Testis (tissue), 5 donors: Measurements from ENCODE around the gene PPP1R17. TPM values are rescaled to one million over a fixed set of nuclear protein-coding genes. Genes with fewer than 3 reads are reported as not detected.

Experiments used
- DNase-seq: peaks from one replicate; pipeline ENCODE4 v3.0.0-alpha.2; 2019
- H3K27ac ChIP-seq, 2 donors: fragments of 200-600 bp; sonication (generic); one replicate each; pipeline ENCODE4 v1.5.1; 2019
- H3K27me3 ChIP-seq: fragments of 200-600 bp; sonication (generic); one replicate; pipeline ENCODE4 v1.5.1; 2019
- H3K36me3 ChIP-seq: fragments of 200-600 bp; sonication (generic); one replicate; pipeline ENCODE4 v1.5.1; 2017; ENCODE audit warnings: low read depth; ENCODE audit errors: missing control alignments
- H3K4me1 ChIP-seq: fragments of 200-600 bp; sonication (generic); one replicate; pipeline ENCODE4 v1.5.1; 2019
- H3K4me3 ChIP-seq, 2 donors: fragments of 200-600 bp; sonication (generic); one replicate each; pipeline ENCODE4 v1.5.1; 2017 to 2019
- H3K9me3 ChIP-seq: fragments of 200-600 bp; sonication (generic); one replicate; pipeline ENCODE4 v1.5.1; 2017
- POLR2A ChIP-seq: fragments of 450-650 bp; IDR thresholded peaks from one replicate; pipeline ENCODE4 v1.6.1; 2017; ENCODE audit warnings: antibody characterized with exemption, mild to moderate bottlenecking, moderate library complexity
- WGBS, 2 donors: methylation state at CpG; one replicate each; pipeline ENCODE4 v1.1.5; 2018; 5-methylcytosine and 5-hydroxymethylcytosine counted together
- intact Hi-C: fragments of 100-400 bp; cut with DNase I; formaldehyde crosslinking; loops from one replicate; pipeline ENCODE4 v1.15.1; 2023; ENCODE audit warnings: low total_unique reads
- long read RNA-seq, 2 donors: transcript quantifications; one replicate each; lab custom pipeline, GENCODE V29; 2026
- polyA plus RNA-seq: library from polyadenylated mRNA; stranded (reverse); fragments of 350-450 nt; fragmentation: Illumina TruSeq; extraction: RNeasy Lipid Tissue Mini Kit (QIAGEN cat#74804); gene quantifications from one replicate; pipeline ENCODE4 v1.2.3, GENCODE V29; 2014; ENCODE audit warnings: low read depth, low replicate concordance; ENCODE audit not compliant: insufficient read depth
- total RNA-seq, 2 donors: library from RNA; depleted of rRNA; stranded (reverse); fragments of >200 nt; gene quantifications; one replicate each; pipeline ENCODE4 v1.2.3, GENCODE V29; 2016
- TF ChIP-seq, protein P1 (sequence below), 3 experiments: fragments of 450-650 bp in 2 of 3; fragments of 200-600 bp in 1 of 3; sonication (generic) in 1 of 3; IDR thresholded peaks; one replicate each; pipeline ENCODE4 v1.5.1; 2016 to 2019; ENCODE audit warnings: antibody characterized with exemption in 3 of 3, mild to moderate bottlenecking in 2 of 3, moderate library complexity in 1 of 3

The PPP1R17 gene
- total RNA-seq (1 to 10 TPM; 1.7 to 2.4 TPM), polyA plus RNA-seq (4.1 TPM)
- long read RNA-seq, donor 1 = 0 reads
- long read RNA-seq, donor 2 = 0 reads

DNA sequence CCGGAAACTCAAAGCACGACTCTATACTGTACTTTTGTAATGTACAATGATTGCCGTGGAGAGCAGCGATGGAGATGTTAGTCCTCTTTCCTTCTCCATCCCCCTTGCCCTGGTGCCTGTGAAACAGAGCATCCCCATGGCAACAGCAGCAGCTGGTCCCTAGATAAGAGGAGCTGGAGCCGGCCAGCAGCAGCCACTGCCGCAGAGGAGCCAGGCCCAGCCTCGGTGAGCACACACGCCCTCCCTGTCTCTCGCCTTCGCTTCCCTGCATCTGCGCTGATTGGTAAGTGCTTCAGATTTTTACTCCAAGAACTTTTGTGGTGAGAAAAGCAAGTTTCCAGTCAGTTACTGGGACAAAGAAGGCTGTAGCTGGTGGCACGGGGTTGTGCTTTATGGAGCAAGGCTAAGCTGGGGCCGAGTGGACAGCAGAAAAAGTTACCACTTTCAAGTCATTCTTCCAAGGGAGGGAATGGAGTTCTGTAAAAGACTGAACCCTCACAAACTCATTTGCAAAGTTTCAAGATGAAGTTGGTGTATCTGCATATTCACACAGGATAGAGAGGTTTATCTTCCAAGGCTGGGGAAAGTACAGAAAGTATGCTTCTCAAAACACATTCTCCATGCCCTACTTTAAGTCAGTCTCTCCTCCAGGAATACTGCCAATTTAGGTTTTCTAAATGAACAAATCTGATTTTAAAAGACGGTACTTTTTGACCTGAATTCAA lies at the start of gene PPP1R17:
PPP1R17 (plus strand) TSS at position 192 of the 725 bp plus-strand sequence. CDS start 5,227 bp downstream, outside the sequence.
- WGBS, 2 donors = 45 to 49% methylated on average over 14 of the region's 14 CpGs
- intact Hi-C loops = no loop called here
- H3K9me3 ChIP-seq = no peaks in the 10 kb centered on the region
- no peak for TF ChIP-seq POLR2A
- TF ChIP-seq, protein P1, sequence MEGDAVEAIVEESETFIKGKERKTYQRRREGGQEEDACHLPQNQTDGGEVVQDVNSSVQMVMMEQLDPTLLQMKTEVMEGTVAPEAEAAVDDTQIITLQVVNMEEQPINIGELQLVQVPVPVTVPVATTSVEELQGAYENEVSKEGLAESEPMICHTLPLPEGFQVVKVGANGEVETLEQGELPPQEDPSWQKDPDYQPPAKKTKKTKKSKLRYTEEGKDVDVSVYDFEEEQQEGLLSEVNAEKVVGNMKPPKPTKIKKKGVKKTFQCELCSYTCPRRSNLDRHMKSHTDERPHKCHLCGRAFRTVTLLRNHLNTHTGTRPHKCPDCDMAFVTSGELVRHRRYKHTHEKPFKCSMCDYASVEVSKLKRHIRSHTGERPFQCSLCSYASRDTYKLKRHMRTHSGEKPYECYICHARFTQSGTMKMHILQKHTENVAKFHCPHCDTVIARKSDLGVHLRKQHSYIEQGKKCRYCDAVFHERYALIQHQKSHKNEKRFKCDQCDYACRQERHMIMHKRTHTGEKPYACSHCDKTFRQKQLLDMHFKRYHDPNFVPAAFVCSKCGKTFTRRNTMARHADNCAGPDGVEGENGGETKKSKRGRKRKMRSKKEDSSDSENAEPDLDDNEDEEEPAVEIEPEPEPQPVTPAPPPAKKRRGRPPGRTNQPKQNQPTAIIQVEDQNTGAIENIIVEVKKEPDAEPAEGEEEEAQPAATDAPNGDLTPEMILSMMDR (IDR thresholded peaks at IDR 0.05) = no peak
- H3K36me3 ChIP-seq = no peaks in the 10 kb centered on the region
- DNase-seq = peak; percentile 65
- H3K27ac ChIP-seq = no peak within 1 kb of the TSS
- no peaks in the 10 kb centered on the region for H3K4me1 ChIP-seq
- no peak within 1 kb of the TSS for H3K4me3 ChIP-seq
- no peaks in the 10 kb centered on the region for H3K27me3 ChIP-seq

DNA sequence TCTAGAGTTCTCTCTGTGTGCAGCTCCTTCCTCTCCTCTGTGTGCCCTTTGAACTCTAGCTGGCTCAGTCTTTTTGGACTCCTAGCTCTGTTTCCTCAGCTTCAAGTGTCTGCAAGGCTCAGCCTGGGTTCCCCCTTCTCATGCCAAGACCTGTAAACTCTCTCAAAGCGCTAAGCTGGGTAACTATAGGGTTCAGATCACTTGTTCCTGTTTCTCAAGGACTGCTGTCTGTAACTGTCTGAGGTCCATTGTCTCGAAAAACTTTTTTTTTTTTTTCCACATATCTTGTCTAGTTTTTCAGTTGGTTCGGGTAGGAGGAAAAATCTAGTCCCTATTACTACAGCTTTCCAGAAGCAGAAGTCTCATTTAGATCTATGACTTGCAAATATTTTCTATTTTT lies 46.6 kb upstream of the PPP1R17 start:
- no peaks in the 10 kb centered on the region for H3K9me3 ChIP-seq
- no peaks in the 10 kb centered on the region for H3K36me3 ChIP-seq
- H3K27ac ChIP-seq = no peak overlapping the region
- intact Hi-C loops = no loop called here
- no peaks in the 10 kb centered on the region for H3K27me3 ChIP-seq
- TF ChIP-seq POLR2A = no peak
- TF ChIP-seq, protein P1 (IDR thresholded peaks at IDR 0.05) = no peak
- DNase-seq = no peak
- H3K4me3 ChIP-seq = no peak overlapping the region
- H3K4me1 ChIP-seq = no peaks in the 10 kb centered on the region
- 65 to 71% methylated on average over 3 of the region's 3 CpGs for WGBS, 2 donors

DNA sequence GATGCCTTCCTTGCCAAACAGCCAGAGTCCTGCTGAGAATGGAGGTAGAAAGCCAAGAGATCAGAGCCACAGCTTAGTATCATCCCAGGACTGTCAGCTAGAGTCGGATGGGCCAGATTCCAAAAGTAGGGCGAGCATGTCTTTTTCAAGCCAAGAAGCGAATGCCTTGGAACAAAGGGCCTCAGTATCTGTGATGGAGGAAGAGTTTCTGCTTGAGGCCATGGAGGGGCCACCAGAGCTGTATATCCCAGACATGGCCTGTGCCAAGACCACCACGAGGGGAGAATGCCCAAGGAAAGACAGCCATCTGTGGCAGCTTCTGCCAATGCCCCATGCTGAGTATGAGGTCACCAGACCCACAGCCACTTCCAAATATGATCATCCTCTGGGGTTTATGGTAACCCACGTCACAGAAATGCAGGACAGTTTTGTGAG lies 44.3 kb upstream of the PPP1R17 start:
- DNase-seq = peak; percentile 21
- H3K4me3 ChIP-seq = no peak overlapping the region
- no peaks in the 10 kb centered on the region for H3K4me1 ChIP-seq
- intact Hi-C loops = no loop called here
- no peaks in the 10 kb centered on the region for H3K27me3 ChIP-seq
- H3K36me3 ChIP-seq = no peaks in the 10 kb centered on the region
- H3K9me3 ChIP-seq = no peaks in the 10 kb centered on the region
- H3K27ac ChIP-seq = no peak overlapping the region
- TF ChIP-seq, protein P1 (IDR thresholded peaks at IDR 0.05) = no peak
- TF ChIP-seq POLR2A = no peak
- 53 to 60% methylated on average over 4 to 5 of the region's 5 CpGs for WGBS, 2 donors

DNA sequence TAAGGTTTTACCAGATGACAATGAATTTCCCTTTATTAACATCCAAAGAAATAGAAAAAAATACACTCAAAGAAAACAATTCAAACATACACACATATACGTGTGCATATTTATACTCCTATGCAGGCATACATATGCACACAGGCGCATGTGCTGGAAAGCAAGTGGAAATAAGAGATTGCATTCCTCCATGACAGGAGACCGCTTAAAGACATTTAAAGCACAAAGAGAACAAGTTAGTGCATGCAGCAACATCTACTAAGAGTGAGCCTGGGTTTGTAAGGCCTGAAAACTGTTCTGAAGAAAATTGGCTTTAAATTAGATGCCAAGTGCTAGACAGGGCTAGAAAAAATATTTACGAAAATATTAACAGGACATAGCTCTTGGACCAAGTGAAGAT lies 40.1 kb upstream of the PPP1R17 start:
- Histone ChIP-seq H3K4me1 (no peaks in the 10 kb centered on the region), H3K4me3 (no peak overlapping the region), H3K36me3 (no peaks in the 10 kb centered on the region), H3K9me3 (no peaks in the 10 kb centered on the region), H3K27ac (no peak overlapping the region), H3K27me3 (no peaks in the 10 kb centered on the region)
- intact Hi-C loops = no loop called here
- TF ChIP-seq POLR2A = no peak
- TF ChIP-seq, protein P1 (IDR thresholded peaks at IDR 0.05) = no peak
- DNase-seq = no peak
- WGBS, 2 donors = 89 to 94% methylated on average over 4 of the region's 4 CpGs

DNA sequence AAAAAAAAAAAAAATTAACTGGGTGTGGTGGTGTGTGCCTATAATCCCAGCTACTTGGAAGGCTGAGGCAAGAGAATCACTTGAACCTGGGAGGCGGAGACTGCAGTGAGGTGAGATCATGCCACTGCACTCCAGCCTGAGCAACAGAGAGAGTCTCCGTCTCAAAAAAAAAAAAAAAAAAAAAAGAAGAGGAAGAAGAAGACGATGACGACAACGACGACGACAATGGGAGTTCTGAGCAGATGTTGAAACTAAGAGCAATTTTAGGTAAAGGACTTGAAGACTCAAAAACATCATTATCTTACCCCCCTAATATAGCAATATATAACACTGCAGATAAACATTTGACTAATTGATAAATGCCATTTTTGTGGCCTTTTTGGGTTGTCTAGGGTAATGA lies 39.5 kb upstream of the PPP1R17 start:
- no peak for DNase-seq
- no peaks in the 10 kb centered on the region for H3K9me3 ChIP-seq
- no peaks in the 10 kb centered on the region for H3K27me3 ChIP-seq
- WGBS, 2 donors = 78 to 83% methylated on average over 7 of the region's 7 CpGs
- TF ChIP-seq, protein P1 (IDR thresholded peaks at IDR 0.05) = no peak
- no peak for TF ChIP-seq POLR2A
- intact Hi-C loops = no loop called here
- no peak overlapping the region for H3K4me3 ChIP-seq
- no peak overlapping the region for H3K27ac ChIP-seq
- H3K4me1 ChIP-seq = no peaks in the 10 kb centered on the region
- no peaks in the 10 kb centered on the region for H3K36me3 ChIP-seq
